NCI-H446 treated with DMSO at 0.1 percent for 48 hours (cell line): ENCODE data around the gene LMBR1L.

Source experiments
- DNase-seq: peaks from one replicate; lab custom pipeline; 2025; lab: John Stamatoyannopoulos, UW

Gene LMBR1L

DNA sequence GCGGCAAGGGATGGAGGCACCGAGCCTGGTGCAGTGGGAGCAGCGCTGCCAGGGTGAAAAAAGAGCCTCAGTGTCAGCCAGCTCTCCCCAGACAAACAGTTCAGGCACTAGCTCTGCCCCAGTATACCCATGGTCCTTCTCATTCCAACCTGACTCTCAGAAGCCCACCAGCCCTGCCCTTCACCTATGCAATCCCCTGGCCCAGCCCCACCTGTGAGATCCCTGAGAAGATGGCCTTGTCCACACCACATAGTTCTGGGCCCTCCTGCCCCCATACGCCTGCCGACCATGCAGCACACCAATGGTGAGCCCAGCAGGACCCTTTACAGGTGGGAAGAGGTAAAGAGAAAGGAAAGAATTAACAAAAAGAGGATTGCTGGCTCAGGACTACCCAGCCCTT is 56.6 kb downstream of the LMBR1L start:
- DNase-seq: no peak

DNA sequence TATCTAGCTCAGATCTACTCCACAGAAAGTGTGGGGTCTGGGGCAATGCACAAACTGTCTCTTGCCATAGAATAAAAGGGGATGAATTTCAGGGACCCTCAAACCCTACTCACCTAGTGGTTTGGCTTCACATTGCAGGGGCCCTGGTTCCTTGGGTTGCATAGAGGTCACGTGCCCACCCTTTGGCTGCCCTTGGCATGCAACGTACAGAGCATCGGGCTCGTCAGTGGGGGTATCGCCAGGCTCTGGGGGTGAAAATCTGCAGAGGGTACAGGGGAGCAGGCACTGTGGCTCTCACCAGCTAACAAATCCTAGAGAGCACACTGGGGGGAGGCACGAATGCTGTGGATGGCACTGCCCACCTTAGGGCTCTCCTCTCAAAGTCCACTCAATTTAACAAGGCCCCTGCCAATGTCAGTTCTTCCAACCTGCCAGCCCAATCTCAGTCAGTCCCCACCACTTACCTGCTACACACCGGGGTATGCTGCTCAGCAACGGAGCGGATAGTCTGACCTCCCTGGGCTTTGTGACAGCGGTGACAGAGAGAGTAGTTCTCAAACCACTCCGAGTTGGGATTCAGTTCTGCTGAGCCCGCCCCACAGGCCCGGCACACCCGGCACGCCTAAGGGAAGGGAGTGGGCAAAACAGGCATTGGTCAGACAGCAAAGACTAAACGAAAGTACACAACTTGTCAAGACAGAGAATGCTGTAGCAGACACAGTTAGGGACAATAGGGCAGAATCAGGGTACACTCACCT is 58.0 kb downstream of the LMBR1L start:
- DNase-seq: no peak

DNA sequence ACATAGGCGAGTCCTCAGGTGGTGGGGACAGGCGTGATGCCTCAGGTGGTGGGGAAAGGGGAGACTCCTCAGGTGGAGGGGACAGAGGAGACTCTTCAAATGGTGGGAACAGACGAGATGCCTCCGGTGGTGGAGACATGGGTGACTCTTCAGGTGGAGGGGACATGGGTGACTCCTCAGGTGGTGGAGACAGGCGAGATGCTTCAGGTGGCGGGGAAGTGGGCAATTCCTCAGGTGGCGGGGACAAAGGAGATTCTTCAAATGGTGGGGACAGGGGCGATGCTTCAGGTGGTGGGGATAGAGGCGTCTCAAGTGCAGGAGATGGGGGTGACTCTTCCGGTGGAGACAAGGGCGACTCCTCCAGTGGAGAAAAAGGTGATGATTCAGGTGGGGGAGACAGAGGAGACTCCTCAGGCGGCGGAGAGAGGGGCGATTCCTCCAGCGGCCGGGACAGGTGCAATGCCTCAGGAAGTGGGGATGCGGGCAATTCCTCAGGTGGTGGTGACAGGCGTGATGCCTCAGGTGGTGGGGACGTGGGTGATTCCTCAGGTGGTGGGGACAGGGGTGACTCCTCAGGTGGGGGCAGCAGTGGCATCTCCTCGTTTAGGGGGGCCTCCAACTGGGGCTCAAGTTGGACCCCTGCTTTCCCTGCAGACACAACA is 58.7 kb downstream of the LMBR1L start:
- DNase-seq: no peak

DNA sequence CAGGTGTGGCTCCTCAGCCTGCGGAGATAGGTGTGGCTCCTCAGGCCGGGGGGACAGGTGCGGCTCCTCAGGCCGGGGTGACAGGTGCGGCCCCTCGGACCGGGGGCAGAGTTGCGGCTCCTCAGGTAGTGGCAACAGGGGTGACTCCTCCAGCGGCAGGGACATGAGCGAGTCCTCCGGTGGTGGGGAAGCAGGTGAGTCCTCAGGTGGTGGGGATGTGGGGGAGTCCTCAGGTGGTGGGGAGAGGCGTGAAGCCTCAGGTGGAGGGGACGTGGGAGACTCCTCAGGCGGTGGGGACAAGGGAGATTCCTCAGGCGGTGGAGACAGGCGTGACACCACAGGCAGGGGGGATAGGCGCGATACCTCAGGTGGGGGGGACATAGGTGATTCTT is 59.3 kb downstream of the LMBR1L start:
- no peak for DNase-seq

GRCh38 chr12:49050507-49051372 is 59.9 kb downstream of the LMBR1L start:
- no peak for DNase-seq

- DNase-seq: no peak
Observed at GRCh38 chr12:49049566-49050224, 61.0 kb downstream of the LMBR1L start.

DNA sequence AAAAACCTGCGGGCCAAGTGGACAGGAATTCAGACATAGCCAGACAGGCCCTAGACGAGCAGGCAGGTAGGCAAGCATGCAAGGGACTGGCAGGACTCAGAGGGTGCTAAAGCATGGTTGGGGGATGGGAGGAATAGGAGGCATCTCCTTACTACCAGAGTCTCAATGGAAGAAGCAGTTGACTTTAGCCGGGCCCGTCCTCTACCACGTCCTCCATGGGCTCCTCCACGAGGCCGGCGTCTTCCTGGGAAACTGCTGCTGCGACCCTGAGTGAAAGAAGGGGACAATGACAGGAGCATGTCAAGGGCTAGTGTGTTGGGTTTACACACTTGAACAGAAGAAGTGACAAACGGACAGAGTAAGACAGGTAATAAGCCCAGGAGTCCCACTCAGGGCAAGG is 61.7 kb downstream of the LMBR1L start:
- no peak for DNase-seq
